DLD1 (cell line): ENCODE data around the gene HINFP.
"Not testable (repeated sequence)": the region's sequence is repeated elsewhere in the genome, so short reads cannot be mapped to it uniquely, and the experiment has no call there.

Experiments used
- in situ Hi-C: cut with HindIII; loops from 2 replicates; pipeline ENCODE4 v1.10.0; 2017; ENCODE audit warnings: low sequenced_read_pairs

The HINFP gene

DNA sequence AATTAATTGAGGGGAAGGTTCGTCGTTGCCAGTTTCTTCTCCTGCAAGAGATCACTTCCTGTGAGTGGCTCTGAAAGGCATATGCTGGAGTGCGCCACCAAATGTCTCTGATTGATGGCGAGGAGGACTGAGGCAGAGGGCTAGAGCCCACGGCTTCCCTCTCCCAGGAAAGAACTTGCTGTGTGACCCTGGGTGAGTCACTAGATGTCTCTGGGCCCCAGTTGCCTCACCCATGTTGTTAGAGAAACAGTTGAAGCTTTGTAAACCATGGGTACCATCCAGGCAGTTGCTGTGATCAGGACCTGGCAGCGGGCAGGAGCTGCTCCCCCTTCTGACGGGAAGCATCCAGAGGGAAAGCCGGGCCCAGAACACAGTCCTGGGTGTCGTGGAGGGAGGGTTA, 30.7 kb downstream of the HINFP start:
- in situ Hi-C loops: no loop called here

DNA sequence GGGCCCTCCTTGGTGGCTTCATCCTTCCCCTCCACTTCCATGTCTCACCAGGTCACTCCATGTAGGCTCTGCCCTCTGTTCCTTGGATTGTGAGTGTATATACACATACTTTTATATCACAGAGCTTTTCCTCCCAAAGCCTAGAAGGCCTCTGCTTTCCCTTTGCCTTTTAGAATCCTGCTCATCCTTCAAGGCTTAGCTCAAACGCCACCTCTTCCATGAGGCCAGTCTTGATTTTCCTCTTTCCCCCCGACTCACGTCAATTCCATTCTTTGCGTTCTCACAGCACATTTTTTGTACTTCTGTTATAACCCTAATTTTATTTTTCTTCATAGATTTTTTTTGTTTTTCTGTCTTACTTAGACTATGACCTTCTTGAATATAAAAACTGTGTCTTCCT, 31.2 kb downstream of the HINFP start:
- in situ Hi-C loops: no loop called here

DNA sequence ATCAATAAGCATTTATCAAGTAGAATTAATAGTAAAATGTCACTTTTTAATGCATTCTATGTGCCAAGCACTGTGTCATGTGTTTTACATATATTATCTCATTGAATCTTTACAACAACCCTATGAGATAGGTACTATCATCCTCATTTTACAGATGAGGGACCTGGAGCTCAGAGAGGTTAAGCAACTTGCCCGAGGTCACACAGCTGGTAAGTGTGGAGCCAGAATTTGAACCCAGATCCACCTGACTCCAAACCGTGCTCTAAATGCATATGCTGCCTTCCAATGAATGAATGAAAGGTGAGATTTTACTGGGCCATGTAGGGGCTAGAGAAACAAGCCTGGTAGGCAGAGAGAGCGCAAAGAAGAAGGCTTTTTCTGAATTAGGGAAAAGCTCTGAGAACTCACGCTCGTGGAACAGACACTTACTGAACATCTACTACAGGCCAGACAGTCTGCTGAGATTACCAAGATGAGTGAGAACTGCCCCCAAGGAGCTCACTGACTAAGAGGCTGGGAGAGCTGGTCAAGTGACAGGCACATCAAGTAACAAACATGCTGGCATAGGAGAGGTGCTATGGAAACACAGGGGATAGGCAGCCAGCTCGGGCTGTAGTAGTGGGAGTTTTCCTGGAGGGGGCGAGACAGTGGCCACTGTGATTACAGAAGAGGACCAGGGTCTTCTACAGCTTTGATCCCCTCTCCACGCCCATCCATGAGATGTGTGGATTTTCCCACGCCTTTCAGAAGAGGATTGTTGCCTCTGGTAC, 31.9 kb downstream of the HINFP start:
- in situ Hi-C loops: no loop called here

DNA sequence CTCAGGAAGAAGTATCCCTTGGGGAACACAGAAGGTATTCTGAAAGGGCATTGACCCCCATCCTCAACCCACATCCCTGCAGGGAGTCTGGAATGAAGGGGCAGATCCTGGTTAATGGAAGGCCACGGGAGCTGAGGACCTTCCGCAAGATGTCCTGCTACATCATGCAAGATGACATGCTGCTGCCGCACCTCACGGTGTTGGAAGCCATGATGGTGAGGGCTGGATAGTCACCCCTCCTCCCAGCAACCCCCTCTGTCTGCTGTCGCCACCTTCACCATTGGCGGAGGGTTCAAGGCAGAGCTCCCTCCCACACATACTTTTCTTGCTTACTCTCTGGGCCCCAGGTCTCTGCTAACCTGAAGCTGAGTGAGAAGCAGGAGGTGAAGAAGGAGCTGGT, 32.8 kb downstream of the HINFP start:
- in situ Hi-C loops: no loop called here

DNA sequence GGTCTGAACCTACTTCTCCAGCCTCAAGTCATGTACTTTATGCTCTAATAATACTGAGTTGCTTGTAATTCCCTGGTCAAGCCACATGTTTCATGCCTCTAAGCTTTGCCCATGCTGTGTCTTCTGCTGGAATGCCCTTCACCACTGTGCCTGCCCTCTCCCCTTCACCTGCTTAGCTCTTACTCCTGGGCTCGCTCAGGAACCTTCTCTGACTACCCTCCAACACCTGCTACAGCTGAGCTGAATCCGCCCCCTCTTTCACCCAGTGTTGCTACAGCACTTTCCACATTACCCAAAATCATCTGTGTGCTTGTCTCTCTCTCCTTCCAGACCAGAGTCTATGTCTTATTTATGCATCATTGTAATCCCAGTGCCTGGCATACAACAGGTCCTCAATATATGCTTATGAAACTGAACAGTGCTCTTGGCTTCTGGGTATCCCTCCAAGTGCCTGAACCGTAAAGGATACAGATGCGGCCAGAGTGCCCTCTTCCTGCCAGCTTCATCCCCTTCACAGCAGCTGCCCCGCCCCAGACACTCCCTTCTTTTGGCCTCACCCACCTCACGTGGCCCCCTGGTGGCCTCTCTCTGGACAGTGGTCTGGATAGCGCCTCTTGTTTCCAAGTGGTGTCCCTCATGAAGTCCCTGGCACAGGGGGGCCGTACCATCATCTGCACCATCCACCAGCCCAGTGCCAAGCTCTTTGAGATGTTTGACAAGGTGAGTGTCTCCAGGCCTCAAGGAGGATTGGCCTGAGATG, 34.5 kb downstream of the HINFP start:
- in situ Hi-C loops: no loop called here

DNA sequence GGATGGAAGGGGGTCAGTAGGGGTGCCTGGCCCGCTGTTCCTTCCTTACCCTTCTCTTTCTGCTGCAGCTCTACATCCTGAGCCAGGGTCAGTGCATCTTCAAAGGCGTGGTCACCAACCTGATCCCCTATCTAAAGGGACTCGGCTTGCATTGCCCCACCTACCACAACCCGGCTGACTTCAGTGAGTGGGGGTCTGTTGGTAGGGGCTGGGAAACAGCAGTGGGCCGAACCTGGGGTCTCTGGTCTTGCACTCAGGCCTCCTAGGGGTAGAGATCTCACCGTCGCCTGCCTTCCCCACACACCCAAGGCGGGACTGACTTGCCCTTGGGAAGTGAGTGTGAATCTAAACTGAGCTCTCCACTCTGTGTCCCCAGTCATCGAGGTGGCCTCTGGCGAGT, 35.1 kb downstream of the HINFP start:
- in situ Hi-C loops: no loop called here

DNA sequence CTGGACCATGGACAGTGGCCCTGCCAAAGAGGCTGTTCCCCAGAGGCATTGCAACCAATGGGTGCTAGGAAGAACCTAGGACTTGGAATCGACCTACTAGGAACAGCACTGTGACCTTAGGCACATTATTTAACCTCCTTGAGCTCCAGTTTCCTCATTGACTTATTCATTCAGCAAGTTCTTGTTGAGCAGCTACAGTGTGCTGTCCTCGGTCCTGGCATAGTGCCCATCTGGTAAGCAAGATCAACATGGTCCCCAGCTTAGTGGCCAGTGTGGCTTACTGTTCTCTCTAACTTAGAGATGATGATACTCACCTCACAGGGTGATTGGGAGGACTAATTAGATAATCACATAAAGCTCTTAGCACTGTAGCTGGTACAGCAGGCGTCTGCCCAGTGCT, 35.7 kb downstream of the HINFP start:
- in situ Hi-C loops: no loop called here

DNA sequence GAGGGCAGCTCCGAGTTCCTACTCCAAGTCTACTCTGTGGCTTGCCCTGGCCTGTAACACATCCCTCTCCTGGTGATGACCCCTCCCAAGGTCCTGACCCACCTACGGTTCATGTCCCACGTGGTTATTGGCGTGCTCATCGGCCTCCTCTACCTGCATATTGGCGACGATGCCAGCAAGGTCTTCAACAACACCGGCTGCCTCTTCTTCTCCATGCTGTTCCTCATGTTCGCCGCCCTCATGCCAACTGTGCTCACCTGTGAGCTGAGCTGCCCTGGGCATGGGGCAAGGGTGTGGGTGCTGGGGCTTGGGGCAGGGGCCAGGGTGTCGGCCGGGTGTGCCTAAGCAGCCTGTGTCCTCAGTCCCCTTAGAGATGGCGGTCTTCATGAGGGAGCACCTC, 37.1 kb downstream of the HINFP start:
- in situ Hi-C loops: no loop called here

DNA sequence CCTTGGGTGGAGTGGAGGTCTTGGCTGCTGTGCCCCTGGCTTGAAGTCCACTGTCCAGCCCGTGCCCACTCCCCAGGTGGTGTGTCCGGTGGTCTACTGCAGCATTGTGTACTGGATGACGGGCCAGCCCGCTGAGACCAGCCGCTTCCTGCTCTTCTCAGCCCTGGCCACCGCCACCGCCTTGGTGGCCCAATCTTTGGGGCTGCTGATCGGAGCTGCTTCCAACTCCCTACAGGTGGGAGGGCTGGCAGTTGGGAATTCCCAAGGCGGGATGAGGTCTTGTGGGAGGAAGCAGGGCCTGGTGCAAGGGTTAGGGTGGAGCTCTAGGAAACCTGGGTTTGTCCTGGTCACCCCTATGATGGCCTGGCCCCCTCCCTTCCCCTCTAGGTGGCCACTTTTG, 38.8 kb downstream of the HINFP start:
- in situ Hi-C loops: no loop called here

DNA sequence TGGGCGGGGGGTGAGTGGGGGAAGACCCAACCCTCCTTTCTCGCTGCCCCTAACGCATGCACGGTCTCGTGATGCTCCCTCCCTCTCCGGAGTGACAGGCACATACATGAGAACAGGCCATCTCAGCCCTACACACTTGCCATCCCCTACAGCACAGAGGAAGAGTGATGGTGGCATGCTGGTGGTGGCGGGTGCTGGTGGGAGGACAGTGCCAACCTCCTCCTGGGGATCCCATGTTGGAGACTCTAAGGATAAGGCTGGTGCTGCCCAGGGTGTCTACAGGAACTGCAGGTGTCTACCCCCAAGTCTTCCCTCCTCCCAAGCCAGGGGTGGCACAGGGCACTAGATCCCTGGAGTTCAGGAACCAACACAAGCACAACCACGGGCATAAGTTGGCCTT, 40.5 kb downstream of the HINFP start:
- in situ Hi-C loops: no loop called here

DNA sequence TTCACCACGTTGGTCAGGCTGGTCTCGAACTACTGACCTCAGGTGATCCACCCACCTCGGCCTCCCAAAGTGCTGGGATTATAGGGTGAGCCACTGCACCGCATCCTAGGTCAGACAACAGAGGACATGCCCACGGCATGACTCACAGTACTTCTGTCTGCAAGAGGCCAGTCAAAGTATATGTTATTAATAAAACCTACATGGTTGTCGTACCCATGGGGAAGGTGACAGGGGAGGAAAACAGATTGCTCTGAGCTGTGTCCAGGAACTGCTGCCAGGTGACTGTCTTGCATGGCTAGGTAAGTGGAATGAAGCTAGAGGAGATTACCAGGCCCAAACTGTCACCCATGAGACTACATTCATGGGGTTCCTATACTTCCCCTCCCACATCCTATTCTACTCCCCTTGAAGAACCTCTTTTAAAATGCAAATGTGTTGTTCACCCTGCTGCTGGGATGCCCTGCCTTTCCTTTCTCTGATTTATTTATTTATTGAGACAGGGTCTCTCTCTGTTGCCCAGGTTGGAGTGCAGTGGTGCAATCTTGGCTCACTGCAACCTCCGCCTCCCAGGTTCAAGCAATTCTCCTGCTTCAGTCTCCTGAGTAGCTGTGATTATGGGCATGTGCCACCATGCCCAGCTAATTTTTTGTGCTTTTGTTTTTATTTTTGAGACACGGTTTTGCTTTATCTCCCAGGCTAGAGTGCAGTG, 45.1 kb downstream of the HINFP start:
- in situ Hi-C loops: no loop called here

DNA sequence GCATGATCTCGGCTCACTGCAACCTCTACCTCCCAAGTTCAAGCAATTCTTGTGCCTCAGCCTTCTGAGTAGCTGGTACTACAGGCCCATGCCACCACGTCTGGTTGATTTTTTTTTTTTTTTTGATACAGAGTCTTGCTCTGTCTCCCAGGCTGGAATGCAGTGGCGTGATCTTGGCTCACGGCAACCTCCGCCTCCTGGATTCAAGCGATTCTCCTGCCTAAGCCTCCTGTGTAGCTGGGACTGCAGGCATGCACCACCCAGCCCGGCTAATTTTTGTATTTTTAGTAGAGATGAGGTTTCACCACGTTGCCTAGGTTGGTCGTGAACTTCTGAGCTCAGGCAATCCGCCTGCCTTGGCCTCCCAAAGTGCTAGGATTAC, 45.7 kb downstream of the HINFP start:
- in situ Hi-C loops: not testable (repeated sequence)

DNA sequence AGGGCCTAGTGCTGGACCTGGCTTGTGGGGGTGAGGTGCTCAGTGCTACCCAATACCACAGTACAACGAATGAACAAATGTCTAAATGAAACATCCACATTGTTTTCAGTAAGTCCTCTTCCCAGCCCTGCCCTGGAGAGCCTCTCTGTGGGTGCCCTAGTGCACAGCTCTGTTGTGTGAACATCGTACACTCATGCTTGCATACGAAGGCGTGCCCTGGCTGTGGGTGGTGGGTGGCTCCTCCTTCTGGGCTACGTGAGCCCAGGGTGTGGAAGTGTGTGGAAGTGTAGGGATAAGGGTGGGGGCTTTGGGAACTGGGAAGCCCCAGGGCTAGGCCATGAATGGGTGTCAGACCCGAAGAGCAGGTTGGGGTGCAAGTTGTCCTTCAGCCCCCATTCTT, 46.6 kb downstream of the HINFP start:
- in situ Hi-C loops: no loop called here

DNA sequence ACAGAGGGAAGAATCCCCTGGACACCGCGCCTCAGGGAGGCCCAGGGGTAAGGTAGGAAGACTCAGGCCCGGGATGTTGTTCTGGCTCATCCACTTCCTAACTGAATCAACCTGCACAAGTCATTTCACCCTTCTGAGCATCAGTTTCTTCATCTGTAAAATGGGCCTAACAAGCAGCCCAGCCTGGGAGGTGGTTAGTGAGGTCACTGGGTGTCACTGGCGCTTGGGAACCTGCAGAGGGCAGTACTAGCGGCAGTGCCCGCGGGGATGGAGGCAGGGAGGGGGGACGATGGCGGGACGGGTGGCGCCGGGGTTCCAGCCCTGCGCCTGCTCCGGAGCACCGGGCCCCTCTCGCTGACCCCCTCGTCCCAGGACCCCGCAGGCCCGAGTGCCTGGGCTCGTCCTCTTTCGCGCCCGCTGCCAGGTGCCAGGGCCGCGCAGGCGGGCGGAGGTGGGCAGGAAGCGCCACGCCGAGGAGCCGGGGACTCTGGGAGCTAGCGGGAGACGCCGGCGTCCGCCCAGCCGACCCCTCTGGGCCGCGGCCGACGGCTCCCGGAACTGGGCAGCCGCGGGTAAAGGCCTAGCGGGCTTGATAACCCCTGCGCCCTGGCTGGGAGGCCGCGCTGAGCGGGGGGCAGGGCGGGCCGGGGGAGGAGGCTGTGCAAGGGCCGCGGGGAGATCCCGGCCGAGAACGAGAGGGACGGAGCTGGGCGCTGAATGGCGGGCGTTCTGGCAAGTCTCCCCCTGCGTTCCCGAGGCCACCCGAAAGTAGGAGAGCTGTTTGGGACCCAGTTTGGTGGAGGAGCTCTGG, 47.3 kb downstream of the HINFP start, which contains the start of gene NLRX1:
TSS of gene NLRX1 (plus strand) at position 255 of the 811 bp plus-strand sequence. CDS start 2,679 bp downstream, outside the sequence.
- in situ Hi-C loops: no loop called here

DNA sequence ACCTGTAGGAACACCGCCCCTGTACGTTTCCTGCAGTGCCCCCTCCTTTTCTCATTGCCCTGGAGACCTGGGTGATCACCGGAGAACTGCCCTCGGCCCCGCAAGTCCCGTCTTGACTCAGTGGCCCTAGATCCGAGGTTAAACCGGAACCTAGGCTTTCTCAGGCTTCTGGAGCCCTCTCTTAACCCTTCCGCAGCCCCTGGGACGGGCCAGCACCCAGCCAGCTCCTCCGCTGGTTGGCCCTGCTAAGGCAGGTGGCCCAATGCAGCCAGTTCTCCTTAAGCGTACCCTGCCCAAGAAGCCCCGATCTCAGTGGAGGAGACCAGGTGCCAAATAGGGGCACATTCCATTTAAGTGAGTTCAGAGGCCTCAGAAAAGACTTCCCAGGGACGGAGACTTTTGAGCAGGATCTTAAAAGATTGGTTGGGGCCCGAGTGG, 47.9 kb downstream of the HINFP start:
- in situ Hi-C loops: no loop called here

DNA sequence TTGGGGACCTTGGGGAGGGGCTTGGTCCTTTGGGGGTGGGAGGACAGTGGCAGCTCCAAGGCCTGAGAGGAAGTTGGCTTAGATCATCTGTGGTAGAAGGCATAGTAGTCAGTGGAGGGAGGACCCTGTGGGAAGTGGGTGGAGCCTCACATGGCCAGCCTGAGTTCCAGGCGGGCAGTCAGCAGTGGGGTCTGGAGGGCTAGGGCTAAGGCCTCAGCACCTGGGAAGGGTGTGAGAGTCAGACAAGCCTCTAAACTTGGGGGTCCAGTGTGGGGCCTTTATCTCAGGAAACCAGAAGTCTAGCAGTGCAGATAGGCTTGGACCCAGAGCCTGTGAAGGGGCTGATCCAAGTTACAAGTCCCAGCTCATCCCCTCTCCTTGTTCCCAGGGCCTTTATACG, 51.1 kb downstream of the HINFP start:
- in situ Hi-C loops: no loop called here

DNA sequence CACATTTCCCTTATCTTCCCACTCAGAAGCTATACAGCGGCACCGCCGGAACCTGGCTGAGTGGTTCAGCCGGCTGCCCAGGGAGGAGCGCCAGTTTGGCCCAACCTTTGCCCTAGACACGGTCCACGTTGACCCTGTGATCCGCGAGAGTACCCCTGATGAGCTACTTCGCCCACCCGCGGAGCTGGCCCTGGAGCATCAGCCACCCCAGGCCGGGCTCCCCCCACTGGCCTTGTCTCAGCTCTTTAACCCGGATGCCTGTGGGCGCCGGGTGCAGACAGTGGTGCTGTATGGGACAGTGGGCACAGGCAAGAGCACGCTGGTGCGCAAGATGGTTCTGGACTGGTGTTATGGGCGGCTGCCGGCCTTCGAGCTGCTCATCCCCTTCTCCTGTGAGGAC, 52.1 kb downstream of the HINFP start:
- in situ Hi-C loops: no loop called here

DNA sequence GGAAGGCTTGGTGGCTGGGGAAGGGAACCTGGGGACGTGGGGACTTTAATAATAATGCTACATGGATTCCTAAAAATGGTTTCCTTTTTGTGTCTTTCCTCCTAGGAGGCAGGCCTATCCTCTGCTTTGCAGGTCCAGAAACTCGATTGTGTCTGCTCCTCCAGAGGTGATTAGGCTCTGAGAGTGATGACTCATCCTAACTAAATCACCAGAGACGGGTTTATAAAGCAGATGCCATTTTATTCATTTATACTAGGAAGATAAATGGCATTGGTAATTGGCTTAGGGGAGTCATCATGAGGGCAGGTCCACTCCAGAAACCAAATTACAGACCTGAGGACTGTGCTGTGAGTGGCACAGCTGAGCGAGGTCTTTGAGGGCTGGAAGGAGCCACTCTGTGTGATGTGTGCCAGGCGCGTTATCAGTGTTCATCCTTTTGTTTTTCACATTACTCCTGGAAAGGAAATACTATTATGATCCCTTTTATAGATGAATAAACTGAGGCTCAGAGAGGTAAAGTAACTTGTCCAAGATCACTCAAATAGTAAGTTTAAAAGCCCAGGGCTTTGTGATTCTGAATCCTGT, 54.2 kb downstream of the HINFP start:
- in situ Hi-C loops: no loop called here

DNA sequence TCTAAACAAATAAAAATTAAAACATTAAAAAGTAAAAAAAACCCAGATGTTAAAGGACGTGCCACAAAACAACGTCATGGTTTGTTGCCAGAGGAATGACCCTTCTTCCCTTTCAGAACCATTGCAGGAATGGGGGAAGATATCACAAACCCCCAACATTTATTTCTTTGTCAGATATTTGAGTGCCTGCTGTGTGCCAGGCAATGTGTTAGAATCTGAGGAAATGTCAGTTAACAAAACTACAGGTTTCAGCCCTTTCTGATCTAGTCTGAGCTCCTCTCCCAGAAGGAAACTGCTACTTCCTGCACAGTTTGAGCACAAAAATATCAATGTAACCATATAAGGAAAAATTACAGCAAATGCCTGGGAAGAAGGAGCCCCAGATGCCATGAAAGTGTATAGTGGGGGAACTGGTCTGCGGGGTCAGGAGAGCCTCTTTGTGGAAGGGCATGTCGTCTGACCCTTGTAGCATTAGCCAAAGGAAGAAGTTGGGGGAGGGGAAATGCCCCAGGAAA, 56.8 kb downstream of the HINFP start:
- in situ Hi-C loops: no loop called here

DNA sequence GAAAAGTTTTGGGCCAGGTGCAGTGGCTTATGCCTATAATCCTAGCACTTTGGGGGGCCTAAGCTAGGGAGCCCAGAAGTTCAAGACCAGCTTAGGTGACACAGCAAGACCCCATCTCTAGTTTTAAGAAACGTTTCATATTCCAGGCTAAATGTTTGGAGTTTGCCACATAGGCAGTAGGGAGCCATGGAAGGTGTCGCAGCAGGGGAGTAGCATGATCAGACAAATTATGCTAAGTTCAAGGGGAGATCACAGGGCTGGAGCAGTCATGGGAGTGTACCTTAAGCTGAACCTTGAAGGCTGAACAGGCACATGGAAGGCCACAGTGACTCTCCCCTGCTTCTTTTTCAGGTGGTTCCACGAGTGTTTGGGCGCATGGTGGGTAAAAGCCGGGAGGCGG, 58.0 kb downstream of the HINFP start:
- in situ Hi-C loops: no loop called here
